Vagina (tissue), 2 donors: ENCODE results near the gene AHI1.

ENCODE experiments used
- POLR2A ChIP-seq, 2 donors: fragments of 450-650 bp; IDR thresholded peaks; one replicate each; pipeline ENCODE4 v1.6.1; 2017; ENCODE audit warnings: antibody characterized with exemption in 2 of 2, mild to moderate bottlenecking in 2 of 2, moderate library complexity in 2 of 2
- POLR2AphosphoS5 ChIP-seq, 2 donors: sonication (generic); formaldehyde crosslinking; IDR thresholded peaks; one replicate each; pipeline ENCODE4 v1.9.0; 2017; ENCODE audit warnings: antibody characterized with exemption in 2 of 2, mild to moderate bottlenecking in 2 of 2, low read depth in 1 of 2; ENCODE audit not compliant: insufficient read depth in 1 of 2
- TF ChIP-seq, protein P1 (sequence below), 3 experiments: fragments of 450-650 bp in 2 of 3; fragments of 200-600 bp in 1 of 3; sonication (generic) in 1 of 3; IDR thresholded peaks; one replicate each; pipeline ENCODE4 v1.5.1; 2017 to 2019; ENCODE audit warnings: antibody characterized with exemption in 3 of 3, mild to moderate bottlenecking in 2 of 3, moderate library complexity in 2 of 3

DNA sequence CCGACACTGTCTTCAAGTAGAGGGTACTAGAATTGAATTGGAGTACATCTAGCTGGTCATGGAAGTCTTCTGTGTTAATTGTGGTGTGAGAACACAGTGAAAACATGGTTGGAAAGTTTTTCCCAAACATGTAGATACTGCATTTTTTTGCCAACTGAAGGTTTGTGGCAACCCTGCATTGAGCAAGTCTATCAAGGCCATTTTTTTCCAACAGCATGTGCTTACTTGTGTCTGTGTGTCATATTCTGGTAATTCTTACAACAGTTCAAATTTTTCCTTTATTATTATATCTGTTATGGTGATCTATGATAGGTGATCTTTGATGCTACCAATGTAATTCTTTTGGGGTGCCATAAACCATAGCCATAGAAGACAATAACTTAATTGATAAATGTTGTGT is 169.4 kb downstream of the AHI1 start:
- TF ChIP-seq, protein P1, sequence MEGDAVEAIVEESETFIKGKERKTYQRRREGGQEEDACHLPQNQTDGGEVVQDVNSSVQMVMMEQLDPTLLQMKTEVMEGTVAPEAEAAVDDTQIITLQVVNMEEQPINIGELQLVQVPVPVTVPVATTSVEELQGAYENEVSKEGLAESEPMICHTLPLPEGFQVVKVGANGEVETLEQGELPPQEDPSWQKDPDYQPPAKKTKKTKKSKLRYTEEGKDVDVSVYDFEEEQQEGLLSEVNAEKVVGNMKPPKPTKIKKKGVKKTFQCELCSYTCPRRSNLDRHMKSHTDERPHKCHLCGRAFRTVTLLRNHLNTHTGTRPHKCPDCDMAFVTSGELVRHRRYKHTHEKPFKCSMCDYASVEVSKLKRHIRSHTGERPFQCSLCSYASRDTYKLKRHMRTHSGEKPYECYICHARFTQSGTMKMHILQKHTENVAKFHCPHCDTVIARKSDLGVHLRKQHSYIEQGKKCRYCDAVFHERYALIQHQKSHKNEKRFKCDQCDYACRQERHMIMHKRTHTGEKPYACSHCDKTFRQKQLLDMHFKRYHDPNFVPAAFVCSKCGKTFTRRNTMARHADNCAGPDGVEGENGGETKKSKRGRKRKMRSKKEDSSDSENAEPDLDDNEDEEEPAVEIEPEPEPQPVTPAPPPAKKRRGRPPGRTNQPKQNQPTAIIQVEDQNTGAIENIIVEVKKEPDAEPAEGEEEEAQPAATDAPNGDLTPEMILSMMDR (IDR thresholded peaks at IDR 0.05) = no peak
- TF ChIP-seq POLR2A (IDR thresholded peaks at IDR 0.05) = no peak
- no peak for TF ChIP-seq POLR2AphosphoS5 (IDR thresholded peaks at IDR 0.05; ENCODE audit: insufficient read depth in 1 of 2, low read depth in 1 of 2)
